ENCODE measurements around the gene CCDC102A. TPM values are rescaled to one million over a fixed set of nuclear protein-coding genes. Genes with fewer than 3 reads are reported as not detected.

The CCDC102A gene
- total and polyA plus RNA-seq, 9 of the 15 experiments (the other 6 are each of a cell fraction or from before 2014, with no cell fraction given) = 0.03 to 4.9 (median 1.4) TPM

DNA sequence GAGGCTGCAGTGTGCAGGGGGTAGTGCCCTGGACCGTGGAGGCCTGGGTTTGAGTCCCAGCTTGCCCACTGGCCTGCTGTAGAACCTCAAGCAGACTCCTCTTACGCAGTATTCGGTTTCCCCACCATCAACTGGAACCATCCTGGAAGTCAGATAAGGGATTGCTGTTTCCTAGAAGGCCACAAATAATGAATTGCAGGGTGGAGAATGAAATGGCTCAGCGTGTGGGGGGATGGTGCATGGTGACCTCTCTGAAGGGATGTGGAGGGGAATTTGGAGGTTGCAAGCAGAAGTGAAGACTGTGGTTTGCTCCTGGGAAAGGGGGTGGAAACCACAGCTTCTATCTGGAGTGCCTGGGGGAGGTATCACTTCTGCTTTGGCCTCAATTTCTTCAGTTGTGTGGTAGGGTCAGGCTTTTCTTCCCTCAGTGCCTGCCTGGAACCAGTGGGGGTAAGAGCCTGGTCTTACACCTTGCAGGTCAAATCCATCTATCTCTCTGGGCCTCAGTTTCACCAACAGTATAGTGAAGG lies 7.8 kb upstream of the CCDC102A start (continued):
- TF ChIP-seq TSHZ1 (CRISPR knock-in tag; IDR thresholded peaks at IDR 0.05) (no peak), MTA1 (IDR thresholded peaks at IDR 0.05; ENCODE audit: borderline replicate concordance) (peak; percentile 59; the same call in 1 of the 2 replicates), SOX6 (IDR thresholded peaks at IDR 0.05) (peak; percentile 76), IRF1 (CRISPR knock-in tag; IDR thresholded peaks at IDR 0.05; ENCODE audit: borderline replicate concordance) (no peak), CBX8 (IDR thresholded peaks at IDR 0.05; ENCODE audit: borderline replicate concordance, extremely low read depth, low read depth, low read length, poor library complexity, severe bottlenecking) (no peak), PHB (CRISPR knock-in tag; IDR thresholded peaks at IDR 0.05) (no peak), AFF1 (IDR thresholded peaks at IDR 0.05; ENCODE audit: low read depth in 1 of 2, partially characterized antibody in 2 of 2) (peak in 1 of 2 experiments; percentile 29), ELF4 (CRISPR knock-in tag; IDR thresholded peaks at IDR 0.05) (no peak), SMAD4 (CRISPR knock-in tag; conservative IDR thresholded peaks at IDR 0.05) (no peak), BHLHE40 (IDR thresholded peaks at IDR 0.05; ENCODE audit: low read length) (0 out of 2 replicates have a peak, but pooled peaks have one; percentile 28), CTBP1 (IDR thresholded peaks at IDR 0.05; ENCODE audit: borderline replicate concordance) (peak; percentile 95), RAD21 (CRISPR knock-in tag; conservative IDR thresholded peaks at IDR 0.05 in 1 of 2, IDR thresholded peaks at IDR 0.05 in 1 of 2) (peak in 1 of 2 experiments; percentile 37; a peak in 2 of 4 replicates), FOXA3 (CRISPR knock-in tag; conservative IDR thresholded peaks at IDR 0.05 in 1 of 2, IDR thresholded peaks at IDR 0.05 in 1 of 2) (no peak), TCF3 (CRISPR knock-in tag; IDR thresholded peaks at IDR 0.05) (peak; percentile 70), TBP (optimal IDR thresholded peaks at IDR 0.05; ENCODE audit: low read depth, low read length) (no peak), XRCC3 (IDR thresholded peaks at IDR 0.05) (no peak)
- TF ChIP-seq, protein P1, sequence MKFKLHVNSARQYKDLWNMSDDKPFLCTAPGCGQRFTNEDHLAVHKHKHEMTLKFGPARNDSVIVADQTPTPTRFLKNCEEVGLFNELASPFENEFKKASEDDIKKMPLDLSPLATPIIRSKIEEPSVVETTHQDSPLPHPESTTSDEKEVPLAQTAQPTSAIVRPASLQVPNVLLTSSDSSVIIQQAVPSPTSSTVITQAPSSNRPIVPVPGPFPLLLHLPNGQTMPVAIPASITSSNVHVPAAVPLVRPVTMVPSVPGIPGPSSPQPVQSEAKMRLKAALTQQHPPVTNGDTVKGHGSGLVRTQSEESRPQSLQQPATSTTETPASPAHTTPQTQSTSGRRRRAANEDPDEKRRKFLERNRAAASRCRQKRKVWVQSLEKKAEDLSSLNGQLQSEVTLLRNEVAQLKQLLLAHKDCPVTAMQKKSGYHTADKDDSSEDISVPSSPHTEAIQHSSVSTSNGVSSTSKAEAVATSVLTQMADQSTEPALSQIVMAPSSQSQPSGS (CRISPR knock-in tag; IDR thresholded peaks at IDR 0.05) = no peak

Data from K562 (cell line).